ENCODE measurements around the gene TMIGD2. TPM values are rescaled to one million over a fixed set of nuclear protein-coding genes. Genes with fewer than 3 reads are reported as not detected.
"Not testable (repeated sequence)": the region's sequence is repeated elsewhere in the genome, so short reads cannot be mapped to it uniquely, and the experiment has no call there.

The TMIGD2 gene, protein sequence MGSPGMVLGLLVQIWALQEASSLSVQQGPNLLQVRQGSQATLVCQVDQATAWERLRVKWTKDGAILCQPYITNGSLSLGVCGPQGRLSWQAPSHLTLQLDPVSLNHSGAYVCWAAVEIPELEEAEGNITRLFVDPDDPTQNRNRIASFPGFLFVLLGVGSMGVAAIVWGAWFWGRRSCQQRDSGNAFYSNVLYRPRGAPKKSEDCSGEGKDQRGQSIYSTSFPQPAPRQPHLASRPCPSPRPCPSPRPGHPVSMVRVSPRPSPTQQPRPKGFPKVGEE
- 1 to 10 TPM; 4.6 to 5.1 TPM for total RNA-seq

- Mint-ChIP-seq H3K36me3 (no peaks in the 10 kb centered on the region), H3K27ac (peak within 1 kb of the TSS; percentile 69 to 85), H3K4me1 (ENCODE audit: low read depth in 2 of 2) (peaks cover 38 to 40% of the 10 kb centered on the region in 2 donors), H3K9me3 (no peaks in the 10 kb centered on the region), H3K27me3 (no peaks in the 10 kb centered on the region), H3K4me3 (peak within 1 kb of the TSS; percentile 61)
- DNase-seq (ENCODE audit: low spot score) (no peak), ATAC-seq (no peak)
Measured at GRCh38 chr19:4302243-4302640, at the start of gene TMIGD2. TSS of gene TMIGD2 (minus strand) at chr19:4302389. CDS start at chr19:4302385, 4 bp downstream.

GRCh38 chr19:4350726-4351125, 48.5 kb upstream of the TMIGD2 start:
- no peak overlapping the region for H3K4me3 Mint-ChIP-seq
- no peaks in the 10 kb centered on the region for H3K27me3 Mint-ChIP-seq
- ATAC-seq (no peak), DNase-seq (ENCODE audit: low spot score) (no peak)
- no peaks in the 10 kb centered on the region for H3K36me3 Mint-ChIP-seq
- H3K4me1 Mint-ChIP-seq (ENCODE audit: low read depth in 2 of 2) = peaks cover 25 to 36% of the 10 kb centered on the region in 2 donors
- no peaks in the 10 kb centered on the region for H3K9me3 Mint-ChIP-seq
- peak overlapping the region; percentile 75 to 97 for H3K27ac Mint-ChIP-seq

DNA sequence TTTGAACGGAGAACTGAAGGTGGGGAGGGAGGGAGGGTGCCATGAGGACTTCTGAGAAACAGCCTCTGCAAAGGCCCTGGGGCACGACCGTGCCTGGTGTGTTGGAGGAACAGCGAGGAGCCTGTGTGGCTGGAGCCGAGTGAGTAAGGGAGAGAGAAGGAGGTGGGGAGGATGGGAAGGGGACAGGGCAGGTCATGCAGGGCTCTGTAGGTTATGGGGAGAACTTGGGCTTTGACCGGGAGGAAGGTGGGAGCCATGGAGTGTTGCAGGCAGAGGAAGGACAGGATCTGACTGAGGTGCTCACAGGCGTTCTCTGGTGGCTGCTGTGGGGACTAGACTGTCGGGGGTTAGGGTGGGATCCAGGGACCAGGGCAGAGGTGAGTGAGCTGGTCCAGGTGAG, 47.9 kb upstream of the TMIGD2 start:
- ATAC-seq (no peak), DNase-seq (ENCODE audit: low spot score) (no peak)
- Mint-ChIP-seq H3K27me3 (no peaks in the 10 kb centered on the region), H3K4me1 (ENCODE audit: low read depth in 2 of 2) (peaks cover 32 to 41% of the 10 kb centered on the region in 2 donors), H3K36me3 (no peaks in the 10 kb centered on the region), H3K9me3 (no peaks in the 10 kb centered on the region), H3K4me3 (peak overlapping the region; percentile 56), H3K27ac (peak overlapping the region; percentile 75 to 97)

DNA sequence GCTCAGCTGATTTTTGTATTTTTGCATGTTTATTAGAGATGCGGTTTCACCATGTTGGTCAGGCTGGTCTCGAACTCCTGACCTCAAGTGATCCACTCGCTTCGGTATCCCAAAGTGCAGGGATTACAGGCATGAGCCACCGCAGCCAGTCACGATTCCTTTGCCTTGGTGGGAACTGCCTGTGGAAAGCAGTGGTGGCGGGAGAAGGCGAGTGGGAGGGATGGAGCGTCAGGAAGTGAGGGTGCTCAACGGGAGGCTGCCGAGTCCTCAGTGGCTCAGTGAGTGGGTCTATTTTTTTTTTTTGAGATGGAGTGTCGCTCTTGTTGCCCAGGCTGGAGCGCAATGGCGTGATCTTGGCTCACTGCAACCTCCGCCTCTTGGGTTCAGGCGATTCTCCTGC, 47.0 kb upstream of the TMIGD2 start:
- not testable (repeated sequence) for H3K4me3 Mint-ChIP-seq; H3K9me3 Mint-ChIP-seq; DNase-seq (ENCODE audit: low spot score); H3K27me3 Mint-ChIP-seq; ATAC-seq; H3K36me3 Mint-ChIP-seq
- peaks cover 32 to 42% of the 10 kb centered on the region in 2 donors for H3K4me1 Mint-ChIP-seq (ENCODE audit: low read depth in 2 of 2)
- H3K27ac Mint-ChIP-seq = peak overlapping the region; percentile 83 to 97

DNA sequence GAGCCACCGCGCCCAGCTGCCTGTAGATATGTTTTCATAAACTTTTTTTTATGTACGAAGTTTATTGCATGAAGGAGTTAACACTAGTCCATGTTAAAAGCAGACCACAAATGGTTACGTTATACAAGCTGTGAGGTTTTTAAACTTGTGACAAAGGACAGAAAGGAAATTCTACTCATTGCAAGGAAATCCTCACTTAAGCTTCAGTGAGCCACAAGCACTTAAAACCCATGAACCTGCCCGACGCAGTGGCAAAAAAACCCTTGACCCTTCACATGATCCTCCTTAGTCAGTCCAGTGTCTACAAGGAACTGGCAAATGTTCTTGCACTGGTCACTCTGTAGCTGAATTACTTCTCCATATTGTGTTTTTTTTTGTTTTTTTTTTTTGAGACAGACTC, 45.3 kb upstream of the TMIGD2 start:
- peaks cover 35 to 47% of the 10 kb centered on the region in 2 donors for H3K4me1 Mint-ChIP-seq (ENCODE audit: low read depth in 2 of 2)
- H3K36me3 Mint-ChIP-seq = no peaks in the 10 kb centered on the region
- H3K4me3 Mint-ChIP-seq = peak overlapping the region; percentile 68
- DNase-seq (ENCODE audit: low spot score) = no peak
- H3K9me3 Mint-ChIP-seq = no peaks in the 10 kb centered on the region
- peak in 1 of 2 donors; percentile 33 for ATAC-seq
- no peaks in the 10 kb centered on the region for H3K27me3 Mint-ChIP-seq
- H3K27ac Mint-ChIP-seq = peak overlapping the region; percentile 83 to 97

GRCh38 chr19:4346020-4346383, 43.8 kb upstream of the TMIGD2 start:
- Mint-ChIP-seq H3K27ac (peak overlapping the region; percentile 10 to 97), H3K27me3 (no peaks in the 10 kb centered on the region), H3K4me3 (peak overlapping the region; percentile 25), H3K9me3 (no peaks in the 10 kb centered on the region), H3K36me3 (no peaks in the 10 kb centered on the region), H3K4me1 (ENCODE audit: low read depth in 2 of 2) (peaks cover 36 to 47% of the 10 kb centered on the region in 2 donors)
- ATAC-seq = no peak
- no peak for DNase-seq (ENCODE audit: low spot score)

- peak overlapping the region; percentile 64 for H3K4me3 Mint-ChIP-seq
- DNase-seq (ENCODE audit: low spot score) = no peak
- no peaks in the 10 kb centered on the region for H3K36me3 Mint-ChIP-seq
- H3K4me1 Mint-ChIP-seq (ENCODE audit: low read depth in 2 of 2) = peaks cover 31 to 44% of the 10 kb centered on the region in 2 donors
- H3K27ac Mint-ChIP-seq = peak overlapping the region; percentile 10 to 97
- no peaks in the 10 kb centered on the region for H3K27me3 Mint-ChIP-seq
- H3K9me3 Mint-ChIP-seq = no peaks in the 10 kb centered on the region
- ATAC-seq = no peak
Measured at GRCh38 chr19:4345342-4346019, 43.3 kb upstream of the TMIGD2 start.

GRCh38 chr19:4343370-4344307, 41.5 kb upstream of the TMIGD2 start, which contains the start of gene MPND:
TSS of gene MPND (plus strand) at chr19:4343562. CDS start at chr19:4343594, 32 bp downstream.
- Mint-ChIP-seq H3K36me3 (no peaks in the 10 kb centered on the region), H3K27ac (peak within 1 kb of the TSS; percentile 73 to 78), H3K27me3 (no peaks in the 10 kb centered on the region), H3K4me3 (peak within 1 kb of the TSS; percentile 91), H3K9me3 (no peaks in the 10 kb centered on the region), H3K4me1 (ENCODE audit: low read depth in 2 of 2) (peaks cover 24 to 34% of the 10 kb centered on the region in 2 donors)
- DNase-seq (ENCODE audit: low spot score) = peak; percentile 97
- peak; percentile 85 to 88 for ATAC-seq

DNA sequence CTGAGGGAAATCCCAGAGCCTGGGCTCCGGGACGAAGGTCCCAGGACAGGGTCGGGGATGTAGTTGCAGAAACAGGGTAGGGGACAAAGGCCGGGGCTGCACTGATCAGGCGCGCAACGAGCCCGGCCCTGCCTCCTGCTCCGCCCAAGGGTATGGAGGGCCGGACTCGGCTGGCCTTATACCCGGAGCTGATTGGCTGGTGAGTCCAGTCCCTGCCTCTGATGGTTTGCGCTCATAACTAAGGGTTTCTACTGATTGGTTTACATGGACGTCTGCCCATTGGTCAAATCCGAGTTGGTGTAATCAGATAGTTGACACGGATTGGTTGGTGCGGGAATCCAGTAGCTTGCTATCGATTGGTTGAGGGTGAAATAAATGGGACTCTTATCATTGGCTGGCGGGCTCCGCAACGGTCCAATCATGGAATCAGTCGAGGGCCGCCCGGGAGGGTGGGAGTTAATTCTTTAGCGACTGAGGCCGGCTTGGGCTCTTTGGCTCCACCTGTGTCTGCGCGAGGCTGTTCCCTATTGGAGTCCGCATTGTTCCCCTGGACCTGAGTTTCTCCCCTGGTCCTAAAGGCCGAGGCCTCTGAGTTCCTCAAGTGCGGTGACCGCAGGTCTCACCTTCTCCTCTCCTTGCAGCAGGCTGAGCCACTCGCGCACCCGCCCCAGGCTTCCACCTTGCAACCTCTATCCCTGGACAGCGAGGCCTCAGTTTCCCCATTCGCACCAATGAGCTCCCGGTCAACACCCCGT, 40.6 kb upstream of the TMIGD2 start:
- H3K36me3 Mint-ChIP-seq = no peaks in the 10 kb centered on the region
- H3K9me3 Mint-ChIP-seq = no peaks in the 10 kb centered on the region
- DNase-seq (ENCODE audit: low spot score) (peak; percentile 97), ATAC-seq (peak; percentile 92 to 94)
- H3K27ac Mint-ChIP-seq = peak overlapping the region; percentile 73 to 78
- peaks cover 32 to 37% of the 10 kb centered on the region in 2 donors for H3K4me1 Mint-ChIP-seq (ENCODE audit: low read depth in 2 of 2)
- no peaks in the 10 kb centered on the region for H3K27me3 Mint-ChIP-seq
- H3K4me3 Mint-ChIP-seq = peak overlapping the region; percentile 91

DNA sequence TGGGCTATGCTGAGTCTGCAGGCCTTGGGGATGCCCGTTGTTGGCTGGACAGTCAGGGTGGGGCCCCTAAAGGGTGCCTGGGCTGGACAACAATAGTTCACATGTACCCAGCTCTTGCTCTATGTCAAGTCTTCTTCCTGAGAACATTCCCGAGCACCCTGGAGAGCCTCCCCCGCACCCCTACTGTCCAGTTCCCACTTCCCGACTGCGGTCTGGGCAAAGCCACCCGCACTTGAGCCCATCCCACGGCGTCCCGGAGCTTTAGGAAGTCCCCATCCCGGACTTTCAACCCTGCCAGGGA, 40.1 kb upstream of the TMIGD2 start:
- no peaks in the 10 kb centered on the region for H3K9me3 Mint-ChIP-seq
- DNase-seq (ENCODE audit: low spot score) = no peak
- no peaks in the 10 kb centered on the region for H3K27me3 Mint-ChIP-seq
- no peak for ATAC-seq
- peaks cover 32 to 36% of the 10 kb centered on the region in 2 donors for H3K4me1 Mint-ChIP-seq (ENCODE audit: low read depth in 2 of 2)
- peak overlapping the region; percentile 91 for H3K4me3 Mint-ChIP-seq
- H3K27ac Mint-ChIP-seq = peak overlapping the region; percentile 73 to 78
- H3K36me3 Mint-ChIP-seq = no peaks in the 10 kb centered on the region

GRCh38 chr19:4338441-4339355, 36.5 kb upstream of the TMIGD2 start, which contains the start of gene STAP2:
TSS of gene STAP2 (minus strand) at chr19:4338827. CDS start at chr19:4338753, 74 bp downstream.
- H3K4me1 Mint-ChIP-seq (ENCODE audit: low read depth in 2 of 2) = peaks cover 17 to 32% of the 10 kb centered on the region in 2 donors
- no peaks in the 10 kb centered on the region for H3K27me3 Mint-ChIP-seq
- H3K4me3 Mint-ChIP-seq = peak within 1 kb of the TSS; percentile 91
- no peaks in the 10 kb centered on the region for H3K36me3 Mint-ChIP-seq
- ATAC-seq = no peak
- peak within 1 kb of the TSS; percentile 71 to 88 for H3K27ac Mint-ChIP-seq
- H3K9me3 Mint-ChIP-seq = peaks cover 11% of the 10 kb centered on the region
- peak; percentile 63 for DNase-seq (ENCODE audit: low spot score)

DNA sequence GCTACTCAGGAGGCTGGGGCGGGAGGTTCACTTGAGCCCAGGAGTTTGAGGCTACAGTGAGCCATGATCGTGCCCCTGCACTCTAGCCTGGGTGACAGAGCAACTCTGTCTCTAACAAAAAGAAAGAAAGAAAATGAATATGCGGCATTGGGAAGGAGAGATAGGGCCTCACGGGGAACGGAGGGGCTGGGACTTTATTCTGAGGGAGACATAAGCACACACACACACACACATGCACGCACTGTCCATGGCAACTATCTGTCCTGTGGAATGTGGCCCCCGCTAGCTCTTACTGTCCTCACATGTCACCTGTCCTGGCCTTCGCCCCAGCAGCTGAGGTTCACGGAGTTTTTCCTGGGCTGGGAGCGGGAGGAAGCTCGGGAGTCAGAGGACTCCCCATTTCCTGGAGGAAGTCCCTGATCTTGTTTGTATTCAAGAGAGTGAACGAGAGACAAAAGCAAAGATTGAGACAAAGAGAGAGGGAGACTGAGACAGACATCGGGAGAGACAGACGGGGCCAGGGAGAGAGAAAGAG, 35.8 kb upstream of the TMIGD2 start:
- peak overlapping the region; percentile 71 to 88 for H3K27ac Mint-ChIP-seq
- no peaks in the 10 kb centered on the region for H3K27me3 Mint-ChIP-seq
- no peak for ATAC-seq
- DNase-seq (ENCODE audit: low spot score) = peak; percentile 59
- H3K4me3 Mint-ChIP-seq = peak overlapping the region; percentile 91
- H3K36me3 Mint-ChIP-seq = no peaks in the 10 kb centered on the region
- peaks cover 11% of the 10 kb centered on the region for H3K9me3 Mint-ChIP-seq
- peaks cover 17 to 29% of the 10 kb centered on the region in 2 donors for H3K4me1 Mint-ChIP-seq (ENCODE audit: low read depth in 2 of 2)
